ENCODE measurements around the gene TSPAN7. TPM values are rescaled to one million over a fixed set of nuclear protein-coding genes. Genes with fewer than 3 reads are reported as not detected.
A peak's percentile ranks its signal among the peaks of the same experiment; 100 is the strongest.

Gene TSPAN7
- total RNA-seq, 1 experiment from 2014 or later, result 1.7 TPM

DNA sequence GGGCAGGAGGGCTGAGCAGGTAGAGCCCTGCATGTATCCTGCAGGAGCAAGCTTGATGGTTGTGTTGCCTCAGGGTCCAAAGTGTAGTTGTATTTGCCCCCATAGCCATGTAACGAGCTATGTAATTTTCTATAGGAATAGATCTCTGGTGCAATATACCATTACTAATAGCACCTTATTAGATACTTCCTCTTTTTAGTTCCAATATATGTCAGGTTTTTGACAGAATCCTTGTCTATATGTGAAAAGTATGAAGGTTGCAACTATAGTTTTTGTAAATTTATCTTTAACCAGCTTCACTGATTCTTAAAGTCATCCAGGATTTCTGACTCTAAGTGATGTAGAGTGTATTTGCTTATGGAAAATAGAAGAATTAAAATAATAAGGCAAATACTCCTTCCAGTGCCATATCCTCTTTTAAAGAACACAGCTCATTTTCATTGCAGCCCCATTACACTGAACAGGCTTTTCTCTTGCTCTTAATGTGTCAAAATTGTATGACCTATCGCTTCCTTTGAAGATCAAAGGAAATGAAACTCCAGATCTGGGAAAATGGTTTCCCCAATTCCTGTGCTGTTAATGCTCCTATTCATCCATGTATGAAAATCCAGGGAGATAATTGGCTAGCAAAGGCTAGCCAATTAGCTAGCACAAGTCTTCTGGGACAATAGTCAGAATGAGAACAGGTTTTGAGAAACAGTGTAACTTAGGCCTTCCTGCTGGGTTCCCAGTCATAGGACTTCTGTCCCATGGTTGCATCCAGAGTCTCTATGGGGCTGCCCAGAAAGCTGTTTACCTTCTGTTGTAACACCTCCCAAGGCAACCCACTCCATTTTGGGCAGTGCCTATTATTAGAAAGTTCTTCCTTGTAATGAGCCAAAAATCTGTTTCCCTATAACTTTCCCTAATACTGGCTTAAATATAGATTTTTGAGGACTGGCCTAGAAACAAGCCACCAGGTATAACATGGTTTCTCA lies 90.6 kb downstream of the TSPAN7 start:
- no peaks in the 10 kb centered on the region for H3K27me3 Mint-ChIP-seq (ENCODE audit: insufficient read depth, unreplicated experiment)
- TF ChIP-seq, protein P1, sequence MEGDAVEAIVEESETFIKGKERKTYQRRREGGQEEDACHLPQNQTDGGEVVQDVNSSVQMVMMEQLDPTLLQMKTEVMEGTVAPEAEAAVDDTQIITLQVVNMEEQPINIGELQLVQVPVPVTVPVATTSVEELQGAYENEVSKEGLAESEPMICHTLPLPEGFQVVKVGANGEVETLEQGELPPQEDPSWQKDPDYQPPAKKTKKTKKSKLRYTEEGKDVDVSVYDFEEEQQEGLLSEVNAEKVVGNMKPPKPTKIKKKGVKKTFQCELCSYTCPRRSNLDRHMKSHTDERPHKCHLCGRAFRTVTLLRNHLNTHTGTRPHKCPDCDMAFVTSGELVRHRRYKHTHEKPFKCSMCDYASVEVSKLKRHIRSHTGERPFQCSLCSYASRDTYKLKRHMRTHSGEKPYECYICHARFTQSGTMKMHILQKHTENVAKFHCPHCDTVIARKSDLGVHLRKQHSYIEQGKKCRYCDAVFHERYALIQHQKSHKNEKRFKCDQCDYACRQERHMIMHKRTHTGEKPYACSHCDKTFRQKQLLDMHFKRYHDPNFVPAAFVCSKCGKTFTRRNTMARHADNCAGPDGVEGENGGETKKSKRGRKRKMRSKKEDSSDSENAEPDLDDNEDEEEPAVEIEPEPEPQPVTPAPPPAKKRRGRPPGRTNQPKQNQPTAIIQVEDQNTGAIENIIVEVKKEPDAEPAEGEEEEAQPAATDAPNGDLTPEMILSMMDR (IDR thresholded peaks at IDR 0.05; ENCODE audit: insufficient read depth in 1 of 2, low read depth in 1 of 2, low read length in 1 of 2, severe bottlenecking in 1 of 2, unreplicated experiment in 1 of 2), result no peak
- no peaks in the 10 kb centered on the region for H3K27me3 ChIP-seq (replicated peaks; ENCODE audit: control insufficient read depth, insufficient read depth, low read length)
- BruUV-seq (replicated peaks), result no TSS peak
- H3K27ac Mint-ChIP-seq (ENCODE audit: unreplicated experiment), result no peak overlapping the region
- intact Hi-C loops (cut with micrococcal nuclease; ENCODE audit: unreplicated experiment), result no loop called here
- no peaks in the 10 kb centered on the region for H3K36me3 ChIP-seq (ENCODE audit: control insufficient read depth, insufficient read depth, low read length)
- H3K36me3 Mint-ChIP-seq (ENCODE audit: insufficient read depth, unreplicated experiment), result no peaks in the 10 kb centered on the region
- peaks cover 8% of the 10 kb centered on the region for H3K4me1 Mint-ChIP-seq (ENCODE audit: low read depth, unreplicated experiment)
- H3K9me3 Mint-ChIP-seq (ENCODE audit: unreplicated experiment), result no peaks in the 10 kb centered on the region
- H3K4me3 ChIP-seq (ENCODE audit: low read depth, low read length), result no peak overlapping the region
- ChIA-PET CTCF (no interaction called here), POLR2A (no interaction called here)
- no peak overlapping the region for H3K4me3 Mint-ChIP-seq (ENCODE audit: unreplicated experiment)
- H3K9me3 ChIP-seq, result no peaks in the 10 kb centered on the region
- no peaks in the 10 kb centered on the region for H3K4me1 ChIP-seq
- no peak for DNase-seq

DNA sequence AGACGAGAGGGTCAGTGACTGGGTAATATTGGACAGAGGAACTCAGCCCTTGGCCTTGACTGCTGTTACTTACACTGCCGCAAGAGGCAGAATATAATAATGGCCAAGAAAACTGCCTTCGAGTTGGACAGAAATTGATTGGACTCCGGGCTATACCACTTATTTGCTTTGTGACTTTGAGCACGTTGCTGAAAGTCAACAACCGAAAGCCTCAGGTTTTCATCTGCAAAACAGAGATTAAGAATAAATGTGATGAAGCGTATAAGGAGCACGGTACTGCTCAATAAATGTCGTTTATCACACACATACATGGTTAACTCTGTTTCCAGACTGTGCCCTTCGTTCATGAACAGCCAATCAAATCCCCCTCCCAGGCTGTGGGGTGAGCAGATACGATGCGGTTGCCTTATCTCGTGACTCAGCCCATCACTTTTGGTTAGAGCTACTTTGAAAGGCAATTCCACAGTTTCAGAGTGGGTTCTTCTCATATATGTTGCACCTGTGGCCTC lies 91.6 kb downstream of the TSPAN7 start:
- Histone ChIP-seq H3K4me3 (ENCODE audit: low read depth, low read length) (no peak overlapping the region), H3K9me3 (no peaks in the 10 kb centered on the region), H3K27me3 (replicated peaks; ENCODE audit: control insufficient read depth, insufficient read depth, low read length) (no peaks in the 10 kb centered on the region), H3K36me3 (ENCODE audit: control insufficient read depth, insufficient read depth, low read length) (no peaks in the 10 kb centered on the region), H3K4me1 (no peaks in the 10 kb centered on the region)
- Mint-ChIP-seq H3K27me3 (ENCODE audit: insufficient read depth, unreplicated experiment) (no peaks in the 10 kb centered on the region), H3K4me3 (ENCODE audit: unreplicated experiment) (no peak overlapping the region), H3K9me3 (ENCODE audit: unreplicated experiment) (no peaks in the 10 kb centered on the region), H3K36me3 (ENCODE audit: insufficient read depth, unreplicated experiment) (no peaks in the 10 kb centered on the region), H3K27ac (ENCODE audit: unreplicated experiment) (no peak overlapping the region), H3K4me1 (ENCODE audit: low read depth, unreplicated experiment) (peaks cover 8% of the 10 kb centered on the region)
- TF ChIP-seq, protein P1 (IDR thresholded peaks at IDR 0.05; ENCODE audit: insufficient read depth in 1 of 2, low read depth in 1 of 2, low read length in 1 of 2, severe bottlenecking in 1 of 2, unreplicated experiment in 1 of 2), result no peak
- ChIA-PET CTCF (no interaction called here), POLR2A (no interaction called here)
- no TSS peak for BruUV-seq (replicated peaks)
- intact Hi-C loops (cut with micrococcal nuclease; ENCODE audit: unreplicated experiment), result no loop called here
- no peak for DNase-seq

DNA sequence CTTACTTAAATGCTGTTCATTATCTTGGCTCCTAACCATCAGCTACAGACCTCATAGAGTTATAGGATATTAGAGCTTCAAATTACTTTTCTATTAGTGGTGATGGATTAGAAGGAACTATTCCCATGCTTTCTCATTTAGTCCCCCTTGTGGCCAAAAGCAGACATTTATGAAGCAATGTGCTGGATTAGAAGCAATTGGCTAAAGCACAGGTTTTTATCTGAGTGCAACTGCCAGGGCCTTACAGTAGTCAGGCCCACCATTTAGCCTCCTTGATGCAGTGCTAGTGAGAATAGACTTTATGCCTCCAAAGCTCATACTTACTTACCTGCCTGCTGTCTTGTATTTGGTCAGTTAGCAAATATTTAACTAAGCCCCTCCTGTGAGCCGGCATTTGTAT lies 93.0 kb downstream of the TSPAN7 start:
- TF ChIP-seq, protein P1 (IDR thresholded peaks at IDR 0.05; ENCODE audit: insufficient read depth in 1 of 2, low read depth in 1 of 2, low read length in 1 of 2, severe bottlenecking in 1 of 2, unreplicated experiment in 1 of 2), result peak; percentile 20 to 23
- no peaks in the 10 kb centered on the region for H3K27me3 ChIP-seq (replicated peaks; ENCODE audit: control insufficient read depth, insufficient read depth, low read length)
- peaks cover 8% of the 10 kb centered on the region for H3K4me1 Mint-ChIP-seq (ENCODE audit: low read depth, unreplicated experiment)
- BruUV-seq (replicated peaks), result no TSS peak
- intact Hi-C loops (cut with micrococcal nuclease; ENCODE audit: unreplicated experiment), result loop anchor here (1.0 kb wide), 1 partner anchor 27 kb away; no protein-coding TSS in a partner anchor
- CTCF ChIA-PET, result interaction anchor here (0.8 to 1.2 kb wide), 2 partner anchors 27 to 319 kb away, joined by 3 to 4 read pairs; no protein-coding TSS in a partner anchor
- H3K36me3 ChIP-seq (ENCODE audit: control insufficient read depth, insufficient read depth, low read length), result no peaks in the 10 kb centered on the region
- H3K27ac Mint-ChIP-seq (ENCODE audit: unreplicated experiment), result no peak overlapping the region
- no peaks in the 10 kb centered on the region for H3K36me3 Mint-ChIP-seq (ENCODE audit: insufficient read depth, unreplicated experiment)
- H3K27me3 Mint-ChIP-seq (ENCODE audit: insufficient read depth, unreplicated experiment), result no peaks in the 10 kb centered on the region
- H3K4me3 ChIP-seq (ENCODE audit: low read depth, low read length), result no peak overlapping the region
- H3K9me3 ChIP-seq, result no peaks in the 10 kb centered on the region
- POLR2A ChIA-PET, result no interaction called here
- no peak overlapping the region for H3K4me3 Mint-ChIP-seq (ENCODE audit: unreplicated experiment)
- DNase-seq, result peak in 1 of 2 experiments; percentile 32
- H3K4me1 ChIP-seq, result no peaks in the 10 kb centered on the region
- H3K9me3 Mint-ChIP-seq (ENCODE audit: unreplicated experiment), result no peaks in the 10 kb centered on the region

All from Caco-2 (cell line).